GF-D8 (cell line): ENCODE data around the gene NCEH1.

Experiments used
- DNase-seq: peaks from one replicate; lab custom pipeline; 2025; lab: John Stamatoyannopoulos, UW

Gene NCEH1

DNA sequence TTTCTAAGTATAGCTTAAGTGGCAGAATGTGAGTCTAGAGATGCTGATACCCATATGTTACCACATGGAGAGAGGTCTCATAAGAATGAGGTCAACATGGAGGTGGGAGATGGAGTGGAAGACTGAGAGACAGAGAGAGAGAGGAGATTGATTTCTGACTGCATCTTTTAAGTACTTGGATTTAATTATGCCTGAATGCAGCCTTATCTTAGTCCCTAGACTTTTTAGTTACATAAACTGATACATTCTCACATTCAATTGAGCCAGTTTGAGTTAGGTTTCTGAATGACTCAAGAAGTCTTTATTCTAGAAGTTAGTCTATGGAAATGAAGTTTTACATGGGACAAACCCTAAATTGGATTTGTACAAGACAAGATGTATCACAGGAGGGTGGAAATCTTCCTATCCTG lies 129.1 kb downstream of the NCEH1 start:
- DNase-seq: no peak

DNA sequence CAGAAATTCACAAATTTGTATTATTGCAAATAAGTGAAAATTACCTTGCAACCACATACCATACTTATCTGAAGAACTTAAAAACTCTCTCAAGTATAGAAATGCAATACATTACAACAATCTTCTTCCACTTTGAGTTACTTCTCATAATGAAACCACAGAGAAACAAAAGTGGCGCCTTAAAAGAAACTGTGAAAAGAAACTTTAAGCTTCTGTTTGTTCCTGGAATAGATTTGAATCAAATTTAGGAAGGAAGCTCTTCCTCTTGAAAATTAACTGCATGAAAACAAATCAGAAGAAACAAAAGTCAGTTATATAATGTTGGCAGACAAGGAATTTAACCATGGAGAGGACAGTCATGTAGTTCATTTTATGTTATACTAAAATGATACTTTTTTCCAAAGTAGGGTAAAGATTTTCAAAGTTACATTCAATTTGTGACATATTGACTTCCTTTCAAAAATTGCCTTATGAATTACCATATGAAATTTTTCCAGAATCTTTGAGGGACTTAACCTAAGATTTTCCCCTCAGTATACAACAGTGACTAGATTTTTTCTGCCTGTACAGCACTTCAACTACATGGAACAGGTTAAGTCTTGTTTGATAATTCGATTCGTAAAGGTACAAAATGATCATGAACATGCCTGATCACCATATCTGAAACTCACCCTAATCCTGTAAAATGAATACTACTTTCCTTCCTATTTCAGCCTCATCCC lies 130.0 kb downstream of the NCEH1 start:
- DNase-seq: no peak
